H1 (cell line): Measurements from ENCODE around the gene CPHXL2.

ENCODE experiments used
- CEBPB ChIP-seq: IDR thresholded peaks from 2 replicates; pipeline ENCODE4 v1.6.1; 2012; ENCODE audit warnings: low read depth, low read length
- CHD2 ChIP-seq: IDR thresholded peaks from 2 replicates; pipeline ENCODE4 v1.6.1; 2012; ENCODE audit warnings: low read length, improper control_type of control experiment
- CREB1 ChIP-seq: IDR thresholded peaks from 2 replicates; pipeline ENCODE4 v1.6.1; 2012; ENCODE audit warnings: inconsistent platforms
- FOSL1 ChIP-seq: IDR thresholded peaks from 2 replicates; pipeline ENCODE4 v1.6.1; 2011; ENCODE audit warnings: mild to moderate bottlenecking, low read depth, low read length, moderate library complexity; ENCODE audit not compliant: insufficient read depth
- GTF2F1 ChIP-seq: IDR thresholded peaks from 2 replicates; pipeline ENCODE4 v1.6.1; 2012; ENCODE audit warnings: low read depth, low read length, improper control_type of control experiment, borderline replicate concordance
- MAFK ChIP-seq: IDR thresholded peaks from 2 replicates; pipeline ENCODE4 v1.6.1; 2012; ENCODE audit warnings: low read depth, mild to moderate bottlenecking, improper control_type of control experiment, low read length
- PHF8 ChIP-seq: fragments of 200-600 bp; sonication (generic); conservative IDR thresholded peaks from 2 replicates; pipeline ENCODE4 v1.7.1; 2012; ENCODE audit warnings: low read depth, mild to moderate bottlenecking, inconsistent platforms, low read length, moderate library complexity
- POLR2A ChIP-seq, 2 experiments: IDR thresholded peaks; 1 replicate in 1 of 2; 2 replicates in 1 of 2; pipeline ENCODE4 v1.6.1; 2011; ENCODE audit warnings: low read depth in 2 of 2, low read length in 2 of 2, mild to moderate bottlenecking in 2 of 2; ENCODE audit errors: control extremely low read depth in 1 of 2
- POLR2AphosphoS5 ChIP-seq: IDR thresholded peaks from 2 replicates; pipeline ENCODE4 v1.6.1; 2011; ENCODE audit warnings: low read depth, low read length
- TCF12 ChIP-seq: IDR thresholded peaks from 2 replicates; pipeline ENCODE4 v1.6.1; 2011; ENCODE audit warnings: low read depth, mild to moderate bottlenecking, low read length
- YY1 ChIP-seq: IDR thresholded peaks from 2 replicates; pipeline ENCODE4 v1.6.1; 2011; ENCODE audit warnings: low read depth, mild to moderate bottlenecking, low read length
- TF ChIP-seq, protein P1 (sequence below), 3 experiments: IDR thresholded peaks; 1 replicate in 2 of 3; 2 replicates in 1 of 3; pipeline versions ENCODE4 v1.5.1 to v1.6.1; 2011; ENCODE audit warnings: low read length in 3 of 3, mild to moderate bottlenecking in 3 of 3, inconsistent platforms in 2 of 3, low read depth in 1 of 3, moderate library complexity in 1 of 3; ENCODE audit not compliant: insufficient read depth in 1 of 3; ENCODE audit errors: control extremely low read depth in 1 of 3

DNA sequence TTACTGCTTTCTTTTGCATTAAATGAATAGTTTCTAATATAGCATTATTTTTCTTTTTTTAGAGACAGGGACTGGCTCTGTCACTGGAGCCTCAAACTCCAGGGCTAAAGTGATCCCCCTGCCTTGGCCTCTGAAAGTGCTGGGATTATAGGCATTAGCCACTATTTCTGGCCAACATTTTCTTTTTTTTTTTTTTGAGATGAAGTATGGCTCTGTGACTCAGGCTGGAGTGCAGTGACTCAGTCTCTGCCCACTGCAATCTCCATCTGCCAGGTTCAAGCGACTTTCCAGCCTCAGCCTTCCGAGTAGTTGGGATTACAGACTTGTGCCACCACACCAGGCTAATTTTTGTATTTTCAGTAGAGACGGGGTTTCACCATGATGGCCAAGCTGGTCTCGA lies 26.5 kb upstream of the CPHXL2 start:
- TF ChIP-seq, protein P1, sequence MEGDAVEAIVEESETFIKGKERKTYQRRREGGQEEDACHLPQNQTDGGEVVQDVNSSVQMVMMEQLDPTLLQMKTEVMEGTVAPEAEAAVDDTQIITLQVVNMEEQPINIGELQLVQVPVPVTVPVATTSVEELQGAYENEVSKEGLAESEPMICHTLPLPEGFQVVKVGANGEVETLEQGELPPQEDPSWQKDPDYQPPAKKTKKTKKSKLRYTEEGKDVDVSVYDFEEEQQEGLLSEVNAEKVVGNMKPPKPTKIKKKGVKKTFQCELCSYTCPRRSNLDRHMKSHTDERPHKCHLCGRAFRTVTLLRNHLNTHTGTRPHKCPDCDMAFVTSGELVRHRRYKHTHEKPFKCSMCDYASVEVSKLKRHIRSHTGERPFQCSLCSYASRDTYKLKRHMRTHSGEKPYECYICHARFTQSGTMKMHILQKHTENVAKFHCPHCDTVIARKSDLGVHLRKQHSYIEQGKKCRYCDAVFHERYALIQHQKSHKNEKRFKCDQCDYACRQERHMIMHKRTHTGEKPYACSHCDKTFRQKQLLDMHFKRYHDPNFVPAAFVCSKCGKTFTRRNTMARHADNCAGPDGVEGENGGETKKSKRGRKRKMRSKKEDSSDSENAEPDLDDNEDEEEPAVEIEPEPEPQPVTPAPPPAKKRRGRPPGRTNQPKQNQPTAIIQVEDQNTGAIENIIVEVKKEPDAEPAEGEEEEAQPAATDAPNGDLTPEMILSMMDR (IDR thresholded peaks at IDR 0.05; ENCODE audit: control extremely low read depth in 1 of 3, insufficient read depth in 1 of 3, low read depth in 1 of 3, low read length in 3 of 3) = no peak
- no peak for TF ChIP-seq CHD2
- TF ChIP-seq POLR2A (IDR thresholded peaks at IDR 0.05; ENCODE audit: control extremely low read depth in 1 of 2, low read depth in 2 of 2, low read length in 2 of 2) = no peak
- TF ChIP-seq CREB1 = no peak
- no peak for TF ChIP-seq GTF2F1
- TF ChIP-seq PHF8 = no peak
- TF ChIP-seq FOSL1 = no peak
- TF ChIP-seq CEBPB = no peak
- no peak for TF ChIP-seq POLR2AphosphoS5
- no peak for TF ChIP-seq YY1
- no peak for TF ChIP-seq MAFK
- TF ChIP-seq TCF12 = no peak
